DND-41 (cell line): ENCODE data around the gene JARID2.

ENCODE experiments used
- ATAC-seq: fragments of 200-7000 bp; cut with Tn5 transposase; 3 replicates; pipeline ENCODE4 v1.9.1; 2021; ENCODE audit warnings: low read depth; ENCODE audit not compliant: insufficient read depth
- DNase-seq: peaks from one replicate; pipeline ENCODE4 v3.0.0-alpha.2; 2020
- H2AFZ ChIP-seq: 2 replicates; pipeline ENCODE4 v1.6.0; 2012; ENCODE audit warnings: low read depth, low read length
- H3K27ac ChIP-seq: 2 replicates; pipeline ENCODE4 v1.5.1; 2012; ENCODE audit warnings: low read length, inconsistent platforms
- H3K27me3 ChIP-seq: fragments of 200-600 bp; sonication (generic); 2 replicates; pipeline ENCODE4 v1.6.0; 2012; ENCODE audit warnings: low read length, mild to moderate bottlenecking, inconsistent platforms; ENCODE audit not compliant: insufficient read depth, poor library complexity
- H3K36me3 ChIP-seq: 2 replicates; pipeline ENCODE4 v1.5.1; 2012; ENCODE audit warnings: low read length, inconsistent platforms; ENCODE audit not compliant: insufficient read depth
- H3K4me1 ChIP-seq: 2 replicates; pipeline ENCODE4 v1.5.1; 2012; ENCODE audit warnings: mild to moderate bottlenecking, low read length; ENCODE audit not compliant: insufficient read depth
- H3K4me2 ChIP-seq: 2 replicates; pipeline ENCODE4 v1.6.0; 2012; ENCODE audit warnings: mild to moderate bottlenecking, moderate library complexity, low read length, inconsistent platforms; ENCODE audit not compliant: insufficient read depth
- H3K4me3 ChIP-seq, 2 experiments: fragments of 200-600 bp in 1 of 2; shearing (Covaris generic) in 1 of 2; 2 replicates each; pipeline ENCODE4 v1.5.1; 2012 to 2016; ENCODE audit warnings: inconsistent platforms in 2 of 2, low read length in 2 of 2, mild to moderate bottlenecking in 2 of 2, low read depth in 1 of 2, moderate library complexity in 1 of 2
- H3K79me2 ChIP-seq: 2 replicates; pipeline ENCODE4 v1.6.0; 2012; ENCODE audit warnings: low read length, inconsistent platforms; ENCODE audit not compliant: insufficient read depth
- H3K9ac ChIP-seq: 2 replicates; pipeline ENCODE4 v1.6.0; 2012; ENCODE audit warnings: low read depth, mild to moderate bottlenecking, inconsistent platforms, low read length, moderate library complexity
- H3K9me3 ChIP-seq: 2 replicates; pipeline ENCODE4 v1.5.1; 2012; ENCODE audit warnings: low read length, moderate library complexity, mild to moderate bottlenecking, inconsistent platforms; ENCODE audit not compliant: insufficient read depth, severe bottlenecking
- H4K20me1 ChIP-seq: 2 replicates; pipeline ENCODE4 v1.6.0; 2012; ENCODE audit warnings: low read length; ENCODE audit not compliant: insufficient read depth
- EZH2 ChIP-seq: IDR thresholded peaks from 3 replicates; pipeline ENCODE4 v1.6.1; 2012; ENCODE audit warnings: borderline replicate concordance, low read depth, mild to moderate bottlenecking, moderate library complexity, low read length, inconsistent platforms; ENCODE audit not compliant: severe bottlenecking
- TF ChIP-seq, protein P1 (sequence below): IDR thresholded peaks from 2 replicates; pipeline ENCODE4 v1.5.1; 2012; ENCODE audit warnings: borderline replicate concordance, low read length, moderate library complexity, mild to moderate bottlenecking; ENCODE audit not compliant: poor library complexity, severe bottlenecking; ENCODE audit errors: extremely low read depth

JARID2 gene

DNA sequence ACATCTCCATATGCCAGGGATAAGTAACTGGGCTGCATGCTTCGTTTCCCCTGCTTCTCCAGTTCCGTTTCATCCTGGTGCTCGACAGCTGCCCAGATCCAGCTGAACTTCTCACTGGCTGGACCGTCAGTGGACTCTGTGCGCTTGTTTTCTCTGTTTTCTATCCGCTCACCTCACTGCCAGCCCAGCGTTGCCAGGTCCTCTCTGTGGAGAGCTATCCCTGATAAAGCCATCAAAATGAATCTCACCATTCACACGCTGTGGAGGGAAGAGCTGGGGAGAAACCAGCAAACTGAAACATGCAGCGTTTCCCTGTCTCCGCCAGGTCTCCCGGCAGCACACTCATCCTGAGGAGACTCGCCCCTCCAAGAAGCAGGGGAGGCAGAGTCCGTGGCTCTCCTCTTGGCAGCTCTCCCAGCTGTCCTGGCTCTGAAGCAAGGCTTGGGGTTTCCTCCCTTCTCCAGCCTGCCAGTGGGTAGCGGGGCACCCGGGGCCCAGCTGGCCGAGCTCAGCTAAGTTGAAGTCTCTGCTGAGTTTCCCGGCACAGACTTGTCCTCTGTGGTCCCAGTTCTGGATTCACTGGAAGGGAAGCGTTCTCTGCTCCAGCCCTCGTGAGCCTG, 256.1 kb downstream of the JARID2 start:
- no peak overlapping the region for H3K9ac ChIP-seq
- ATAC-seq (no peak), DNase-seq (no peak)
- no peaks in the 10 kb centered on the region for H3K4me1 ChIP-seq
- peaks cover 87% of the 10 kb centered on the region for H3K36me3 ChIP-seq
- no peak overlapping the region for H3K27ac ChIP-seq
- H3K27me3 ChIP-seq = no peaks in the 10 kb centered on the region
- no peak overlapping the region for H3K4me2 ChIP-seq
- no peak overlapping the region for H3K4me3 ChIP-seq
- TF ChIP-seq EZH2 = no peak
- TF ChIP-seq, protein P1, sequence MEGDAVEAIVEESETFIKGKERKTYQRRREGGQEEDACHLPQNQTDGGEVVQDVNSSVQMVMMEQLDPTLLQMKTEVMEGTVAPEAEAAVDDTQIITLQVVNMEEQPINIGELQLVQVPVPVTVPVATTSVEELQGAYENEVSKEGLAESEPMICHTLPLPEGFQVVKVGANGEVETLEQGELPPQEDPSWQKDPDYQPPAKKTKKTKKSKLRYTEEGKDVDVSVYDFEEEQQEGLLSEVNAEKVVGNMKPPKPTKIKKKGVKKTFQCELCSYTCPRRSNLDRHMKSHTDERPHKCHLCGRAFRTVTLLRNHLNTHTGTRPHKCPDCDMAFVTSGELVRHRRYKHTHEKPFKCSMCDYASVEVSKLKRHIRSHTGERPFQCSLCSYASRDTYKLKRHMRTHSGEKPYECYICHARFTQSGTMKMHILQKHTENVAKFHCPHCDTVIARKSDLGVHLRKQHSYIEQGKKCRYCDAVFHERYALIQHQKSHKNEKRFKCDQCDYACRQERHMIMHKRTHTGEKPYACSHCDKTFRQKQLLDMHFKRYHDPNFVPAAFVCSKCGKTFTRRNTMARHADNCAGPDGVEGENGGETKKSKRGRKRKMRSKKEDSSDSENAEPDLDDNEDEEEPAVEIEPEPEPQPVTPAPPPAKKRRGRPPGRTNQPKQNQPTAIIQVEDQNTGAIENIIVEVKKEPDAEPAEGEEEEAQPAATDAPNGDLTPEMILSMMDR = no peak
- no peaks in the 10 kb centered on the region for H3K79me2 ChIP-seq
- no peaks in the 10 kb centered on the region for H3K9me3 ChIP-seq
- H2AFZ ChIP-seq = no peak overlapping the region
- peaks cover 21% of the 10 kb centered on the region; the same call in 1 of the 2 replicates for H4K20me1 ChIP-seq

DNA sequence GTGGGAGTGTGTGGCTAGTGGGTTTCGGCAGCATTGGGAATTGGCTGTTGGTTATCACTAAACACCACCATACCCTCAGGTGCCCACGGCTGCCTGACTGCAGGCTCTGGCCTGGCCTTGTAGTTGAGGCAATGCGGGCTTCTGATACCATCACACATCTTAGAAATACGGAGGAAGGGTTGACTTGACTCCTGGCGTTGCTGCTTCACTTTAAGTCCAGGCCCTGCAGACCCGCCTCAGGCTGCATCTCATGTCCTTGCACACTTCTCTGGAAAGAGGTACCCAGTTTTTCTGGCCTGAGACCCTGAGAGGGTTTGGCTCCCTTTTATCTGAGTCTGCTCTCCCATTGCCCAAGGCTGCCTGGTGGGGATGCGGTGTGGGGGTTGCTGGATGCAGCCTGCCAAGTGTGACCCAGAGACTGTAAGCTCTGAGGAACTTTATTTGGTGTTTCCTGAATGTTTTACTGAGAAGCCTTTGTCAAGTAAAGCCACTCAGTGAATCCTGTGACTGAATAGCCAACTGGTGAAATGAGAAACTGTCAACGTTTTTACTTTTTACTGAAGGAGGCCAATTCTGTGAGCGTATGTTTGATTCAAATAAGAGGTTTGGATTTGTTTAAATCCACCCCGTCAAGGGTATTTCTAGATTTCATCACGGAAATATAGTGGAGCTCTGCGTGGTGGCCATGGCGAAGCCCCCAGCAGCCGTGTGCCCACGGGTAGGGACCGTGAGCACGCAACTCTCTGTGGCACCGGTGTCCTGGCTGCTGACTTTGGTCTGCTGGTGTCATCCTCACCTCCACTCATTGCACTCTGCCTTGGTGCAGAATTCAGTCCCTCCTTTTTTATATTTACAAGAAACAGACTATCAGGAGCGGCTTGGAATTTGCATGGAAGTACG, 256.8 kb downstream of the JARID2 start:
- Histone ChIP-seq H3K4me2 (no peak overlapping the region), H3K79me2 (no peaks in the 10 kb centered on the region), H3K4me1 (no peaks in the 10 kb centered on the region), H3K27me3 (no peaks in the 10 kb centered on the region), H3K9ac (no peak overlapping the region), H3K4me3 (no peak overlapping the region), H3K36me3 (peaks cover 90% of the 10 kb centered on the region), H3K27ac (no peak overlapping the region), H2AFZ (no peak overlapping the region), H4K20me1 (peaks cover 24% of the 10 kb centered on the region; the same call in 1 of the 2 replicates), H3K9me3 (no peaks in the 10 kb centered on the region)
- TF ChIP-seq, protein P1 = no peak
- TF ChIP-seq EZH2 = no peak
- ATAC-seq (no peak), DNase-seq (no peak)

DNA sequence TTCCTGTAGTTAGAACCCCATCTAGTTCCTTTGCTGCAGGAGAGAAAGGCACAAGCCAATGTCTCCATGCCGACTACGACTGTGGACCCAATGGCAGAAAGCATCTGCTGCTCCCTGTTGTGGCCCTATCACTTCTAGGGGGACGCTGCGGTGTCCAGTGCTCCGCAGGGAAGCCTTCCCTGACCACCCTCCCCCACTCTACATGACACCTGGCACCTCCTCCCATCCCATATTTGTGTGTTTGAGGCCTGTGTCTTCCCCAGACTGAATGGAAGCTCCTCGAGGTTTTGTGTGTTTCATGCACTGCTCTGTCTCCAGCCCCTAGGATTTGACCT, 257.4 kb downstream of the JARID2 start:
- TF ChIP-seq, protein P1 = no peak
- TF ChIP-seq EZH2 = no peak
- no peak overlapping the region for H3K4me2 ChIP-seq
- H3K27ac ChIP-seq = no peak overlapping the region
- no peak overlapping the region for H3K9ac ChIP-seq
- H3K27me3 ChIP-seq = no peaks in the 10 kb centered on the region
- DNase-seq = no peak
- no peak overlapping the region for H3K4me3 ChIP-seq
- no peak for ATAC-seq
- H3K79me2 ChIP-seq = no peaks in the 10 kb centered on the region
- H4K20me1 ChIP-seq = peaks cover 22% of the 10 kb centered on the region; the same call in 1 of the 2 replicates
- H3K9me3 ChIP-seq = no peaks in the 10 kb centered on the region
- H3K4me1 ChIP-seq = no peaks in the 10 kb centered on the region
- H3K36me3 ChIP-seq = peaks cover 89% of the 10 kb centered on the region
- no peak overlapping the region for H2AFZ ChIP-seq
